Astrocyte of the cerebellum (primary cell): ENCODE results near the gene PNPLA1.

Experiments used
- DNase-seq: peaks from one replicate; pipeline ENCODE4 v3.0.0-alpha.2; 2011; ENCODE audit warnings: low read depth
- H3K4me3 ChIP-seq: 2 replicates; pipeline ENCODE4 v1.5.1; 2011; ENCODE audit warnings: mild to moderate bottlenecking, low read depth, low read length, moderate library complexity
- in situ Hi-C: cut with HindIII; loops from 2 replicates; pipeline ENCODE4 v1.10.0; 2017; ENCODE audit warnings: low sequenced_read_pairs
- TF ChIP-seq, protein P1 (sequence below): IDR thresholded peaks from 2 replicates; pipeline ENCODE4 v1.5.1; 2012; ENCODE audit warnings: low read length, low read depth, moderate library complexity, mild to moderate bottlenecking; ENCODE audit errors: missing control alignments

Gene PNPLA1, protein sequence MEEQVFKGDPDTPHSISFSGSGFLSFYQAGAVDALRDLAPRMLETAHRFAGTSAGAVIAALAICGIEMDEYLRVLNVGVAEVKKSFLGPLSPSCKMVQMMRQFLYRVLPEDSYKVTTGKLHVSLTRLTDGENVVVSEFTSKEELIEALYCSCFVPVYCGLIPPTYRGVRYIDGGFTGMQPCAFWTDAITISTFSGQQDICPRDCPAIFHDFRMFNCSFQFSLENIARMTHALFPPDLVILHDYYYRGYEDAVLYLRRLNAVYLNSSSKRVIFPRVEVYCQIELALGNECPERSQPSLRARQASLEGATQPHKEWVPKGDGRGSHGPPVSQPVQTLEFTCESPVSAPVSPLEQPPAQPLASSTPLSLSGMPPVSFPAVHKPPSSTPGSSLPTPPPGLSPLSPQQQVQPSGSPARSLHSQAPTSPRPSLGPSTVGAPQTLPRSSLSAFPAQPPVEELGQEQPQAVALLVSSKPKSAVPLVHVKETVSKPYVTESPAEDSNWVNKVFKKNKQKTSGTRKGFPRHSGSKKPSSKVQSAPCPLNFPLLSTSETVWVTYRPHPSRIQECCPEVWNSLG

DNA sequence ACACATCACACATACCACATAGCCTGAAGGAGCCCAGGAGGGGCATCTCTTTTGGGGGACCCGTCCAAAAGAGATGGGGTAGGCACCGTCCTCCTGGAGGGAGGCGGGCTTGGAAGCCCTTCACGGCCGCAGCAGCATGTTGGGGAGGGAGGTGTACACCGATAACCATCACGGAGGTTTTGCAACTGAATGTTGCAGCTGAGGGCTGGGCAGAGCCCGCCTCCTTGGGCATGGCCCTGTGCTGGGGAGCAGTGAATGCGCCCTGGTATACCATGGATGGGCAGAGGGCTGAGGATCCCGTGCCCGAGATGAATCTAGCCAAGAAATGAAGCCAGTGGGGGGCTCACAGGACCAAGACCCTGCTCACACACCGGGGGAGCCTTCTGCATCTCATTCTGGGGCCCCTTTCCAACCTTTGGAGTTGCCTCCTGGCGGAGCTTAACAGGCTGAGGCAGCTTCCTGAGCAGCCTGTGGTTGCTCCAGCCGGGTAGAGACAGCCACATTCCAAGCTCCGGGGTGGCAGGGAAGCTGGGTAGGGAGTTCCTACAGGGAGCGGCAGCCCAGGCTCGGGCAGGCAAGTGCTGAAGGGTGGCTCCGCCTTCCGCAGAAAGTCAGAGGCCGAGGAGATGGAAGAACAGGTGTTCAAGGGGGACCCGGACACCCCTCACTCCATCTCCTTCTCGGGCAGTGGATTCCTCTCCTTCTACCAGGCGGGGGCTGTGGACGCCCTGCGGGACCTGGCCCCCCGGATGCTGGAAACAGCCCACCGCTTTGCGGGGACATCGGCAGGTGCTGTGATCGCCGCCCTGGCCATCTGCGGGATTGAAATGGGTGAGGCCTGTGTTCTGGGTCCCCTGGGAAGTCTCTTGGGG, at the start of gene PNPLA1:
Gene PNPLA1, plus strand, starts transcription at position 227 of the 872 bp plus-strand sequence. Its CDS starts 400 bp downstream, at position 627.
- H3K4me3 ChIP-seq, result no peak within 1 kb of the TSS
- no peak for DNase-seq
- in situ Hi-C loops, result no loop called here
- TF ChIP-seq, protein P1, sequence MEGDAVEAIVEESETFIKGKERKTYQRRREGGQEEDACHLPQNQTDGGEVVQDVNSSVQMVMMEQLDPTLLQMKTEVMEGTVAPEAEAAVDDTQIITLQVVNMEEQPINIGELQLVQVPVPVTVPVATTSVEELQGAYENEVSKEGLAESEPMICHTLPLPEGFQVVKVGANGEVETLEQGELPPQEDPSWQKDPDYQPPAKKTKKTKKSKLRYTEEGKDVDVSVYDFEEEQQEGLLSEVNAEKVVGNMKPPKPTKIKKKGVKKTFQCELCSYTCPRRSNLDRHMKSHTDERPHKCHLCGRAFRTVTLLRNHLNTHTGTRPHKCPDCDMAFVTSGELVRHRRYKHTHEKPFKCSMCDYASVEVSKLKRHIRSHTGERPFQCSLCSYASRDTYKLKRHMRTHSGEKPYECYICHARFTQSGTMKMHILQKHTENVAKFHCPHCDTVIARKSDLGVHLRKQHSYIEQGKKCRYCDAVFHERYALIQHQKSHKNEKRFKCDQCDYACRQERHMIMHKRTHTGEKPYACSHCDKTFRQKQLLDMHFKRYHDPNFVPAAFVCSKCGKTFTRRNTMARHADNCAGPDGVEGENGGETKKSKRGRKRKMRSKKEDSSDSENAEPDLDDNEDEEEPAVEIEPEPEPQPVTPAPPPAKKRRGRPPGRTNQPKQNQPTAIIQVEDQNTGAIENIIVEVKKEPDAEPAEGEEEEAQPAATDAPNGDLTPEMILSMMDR, result no peak

DNA sequence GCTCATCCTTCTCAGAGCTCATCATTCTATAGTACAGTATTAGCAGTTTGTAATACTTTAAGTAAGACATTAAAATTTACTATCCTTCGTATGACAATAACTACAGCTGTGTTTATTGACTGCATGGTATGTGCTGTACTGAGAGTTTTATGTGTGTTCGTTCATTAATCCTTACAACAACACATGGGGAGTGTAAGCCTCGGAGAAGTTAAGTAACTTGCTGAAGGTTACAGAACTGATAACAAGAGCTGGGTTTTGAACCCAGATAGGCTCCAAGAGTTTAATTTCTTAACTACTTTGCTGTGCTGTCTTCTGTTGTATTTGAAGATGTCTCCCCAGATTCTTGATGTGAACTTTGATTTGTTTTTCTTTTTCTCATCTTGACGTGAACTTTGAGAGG, 49.6 kb upstream of the PNPLA1 start:
- DNase-seq, result no peak
- in situ Hi-C loops, result no loop called here
- H3K4me3 ChIP-seq, result no peak overlapping the region
- TF ChIP-seq, protein P1, result no peak

DNA sequence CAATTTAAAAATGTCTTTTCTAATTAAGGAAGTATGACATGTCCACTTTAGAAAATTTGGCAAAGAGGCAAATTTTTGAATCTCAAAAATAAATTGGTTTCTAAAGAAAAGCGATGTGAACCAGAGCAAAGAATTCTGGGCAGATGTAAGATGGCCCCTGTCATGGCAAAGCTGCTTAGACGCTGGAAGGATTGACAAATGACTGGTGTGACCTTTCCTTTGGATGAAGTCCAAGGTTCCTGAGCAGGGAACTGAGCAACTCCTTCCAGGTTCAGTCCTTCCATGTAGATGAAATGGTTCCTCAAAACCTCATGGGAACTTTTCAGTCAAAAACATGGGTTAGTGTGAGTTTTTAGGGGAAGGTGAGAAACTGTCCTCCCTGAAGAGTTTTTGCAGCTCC, 48.2 kb upstream of the PNPLA1 start:
- in situ Hi-C loops, result no loop called here
- no peak for DNase-seq
- TF ChIP-seq, protein P1, result no peak
- no peak overlapping the region for H3K4me3 ChIP-seq

DNA sequence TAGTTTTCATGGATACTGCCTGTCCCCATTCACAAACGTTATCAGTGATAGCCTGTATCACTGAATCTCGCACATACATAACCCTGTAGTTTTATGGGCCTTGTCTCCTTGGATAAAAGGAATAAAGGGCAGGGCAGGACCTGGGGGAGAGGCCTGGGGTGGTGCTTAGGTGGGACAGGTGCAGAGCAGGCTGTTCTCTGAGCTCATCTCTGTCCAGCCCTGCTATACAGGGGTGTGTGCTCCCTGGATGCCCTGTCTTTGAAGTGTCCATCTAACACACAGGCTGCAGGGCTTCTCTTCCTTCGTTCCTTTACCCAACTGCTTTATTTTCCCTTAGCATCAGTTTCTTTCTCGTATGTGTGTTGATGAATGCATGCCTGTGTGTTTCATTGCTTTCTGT, 46.9 kb upstream of the PNPLA1 start:
- in situ Hi-C loops, result no loop called here
- DNase-seq, result no peak
- TF ChIP-seq, protein P1, result no peak
- H3K4me3 ChIP-seq, result no peak overlapping the region

DNA sequence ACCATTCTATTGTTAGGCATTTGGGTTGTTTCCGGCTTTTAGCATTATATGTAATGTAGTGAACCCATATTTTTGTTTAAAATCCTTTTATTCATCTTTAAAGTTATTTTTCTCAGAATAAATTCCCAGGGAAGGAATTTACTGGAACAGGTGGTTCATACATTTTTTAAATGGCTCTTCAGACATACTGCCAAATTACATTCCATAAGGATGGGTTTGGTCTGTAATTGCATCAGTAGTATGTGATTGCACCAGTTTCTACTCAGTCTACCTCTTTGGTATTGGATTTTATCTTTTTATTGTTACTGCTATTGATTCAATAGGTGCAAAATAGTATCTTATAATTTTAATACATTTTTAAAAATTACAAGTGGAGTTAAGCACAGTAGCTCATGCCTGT, 46.2 kb upstream of the PNPLA1 start:
- no peak overlapping the region for H3K4me3 ChIP-seq
- in situ Hi-C loops, result no loop called here
- TF ChIP-seq, protein P1, result no peak
- DNase-seq, result no peak

DNA sequence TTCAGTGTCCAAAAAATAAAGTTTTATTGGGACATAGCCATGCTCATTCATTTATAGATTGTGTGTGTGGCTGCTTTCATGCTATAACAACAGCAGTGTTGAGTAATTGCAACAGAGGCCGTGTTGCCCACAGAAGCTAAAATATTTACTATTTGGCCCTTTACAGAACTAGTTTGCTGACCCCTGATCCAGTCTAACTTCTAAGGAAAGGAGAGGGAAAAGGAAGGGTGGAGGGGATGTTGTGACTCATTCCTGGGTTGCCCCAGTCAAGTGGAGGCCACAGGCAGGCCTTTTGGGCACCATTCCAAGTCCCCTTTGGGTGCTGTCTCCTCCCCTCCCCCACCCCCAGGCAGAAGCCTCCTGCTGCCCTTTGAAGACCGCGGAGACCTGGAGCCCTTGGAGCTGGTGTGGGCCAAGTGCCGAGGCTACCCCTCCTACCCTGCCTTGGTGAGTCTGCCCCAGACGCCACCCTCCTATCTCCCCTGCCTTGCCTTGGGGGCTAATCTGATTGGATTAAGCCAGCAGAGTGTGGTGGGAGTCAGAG, 44.9 kb upstream of the PNPLA1 start:
- DNase-seq, result no peak
- in situ Hi-C loops, result no loop called here
- TF ChIP-seq, protein P1, result no peak
- no peak overlapping the region for H3K4me3 ChIP-seq
